Measurements from ENCODE around the gene HERC6.
A peak's percentile ranks its signal among the peaks of the same experiment; 100 is the strongest.
"Not testable (repeated sequence)": the region's sequence is repeated elsewhere in the genome, so short reads cannot be mapped to it uniquely, and the experiment has no call there.

HERC6 gene

DNA sequence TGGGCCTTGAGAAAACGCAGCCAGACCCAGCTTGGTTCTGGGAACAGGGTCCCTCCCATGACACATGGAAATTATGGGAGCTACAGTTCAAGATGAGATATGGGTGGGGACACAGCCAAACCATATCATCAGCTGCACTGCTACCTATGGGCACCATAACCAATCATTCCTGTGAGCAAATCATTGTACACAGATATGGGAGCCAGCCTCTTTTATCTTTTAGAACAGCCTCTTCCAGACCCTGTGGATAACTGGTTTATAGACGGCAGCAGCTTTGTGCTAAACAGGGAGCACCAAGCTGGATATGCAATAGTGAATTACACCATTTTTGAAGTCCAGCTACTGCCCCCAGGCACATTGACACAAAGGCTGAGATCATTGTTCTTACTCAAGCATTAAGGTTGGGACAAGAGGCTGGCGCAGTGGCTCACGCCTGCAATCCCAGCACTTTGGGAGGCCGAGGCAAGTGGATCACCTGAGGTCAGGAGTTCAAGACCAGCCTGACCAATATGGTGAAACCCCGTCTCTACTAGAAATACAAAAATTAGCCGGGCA is 69.6 kb downstream of the HERC6 start:
- DNase-seq = not testable (repeated sequence)

DNA sequence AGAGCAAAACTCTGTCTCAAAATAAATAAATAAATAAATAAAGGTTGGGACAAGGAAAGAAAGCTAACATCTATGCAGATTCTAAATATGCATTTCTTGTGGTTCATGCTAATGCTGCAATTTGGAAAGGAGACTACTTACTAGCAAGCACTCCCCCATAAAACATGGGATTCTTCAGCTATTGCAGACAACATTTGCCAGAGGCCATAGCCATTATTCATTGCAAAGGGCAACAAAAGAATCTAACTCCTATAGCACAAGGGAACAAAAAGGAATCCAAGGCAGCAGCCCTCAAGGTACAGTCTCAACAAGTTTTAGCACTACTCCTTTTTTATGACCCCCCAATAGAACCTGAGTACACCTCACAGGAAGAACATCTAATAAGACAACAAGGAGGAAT is 70.2 kb downstream of the HERC6 start:
- no peak for DNase-seq

DNA sequence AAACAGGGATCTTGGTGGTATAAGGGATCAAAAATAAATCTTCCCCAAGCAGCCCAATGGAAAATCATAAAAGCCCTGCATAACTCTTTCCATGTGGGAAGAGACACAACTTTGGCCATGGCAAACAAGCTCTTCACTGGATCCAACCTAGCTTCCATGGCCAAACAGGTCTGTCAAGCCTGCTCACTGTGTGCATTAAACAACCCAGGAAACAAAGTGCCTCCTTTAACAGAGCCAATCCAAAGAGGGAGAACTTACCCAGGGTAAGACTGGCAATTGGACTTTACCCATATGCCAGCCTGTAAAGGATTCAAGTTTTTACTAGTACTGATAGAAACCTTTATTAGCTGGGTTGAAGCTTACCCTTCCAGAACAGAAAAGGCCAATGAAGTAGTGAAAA is 70.6 kb downstream of the HERC6 start:
- DNase-seq = no peak

DNA sequence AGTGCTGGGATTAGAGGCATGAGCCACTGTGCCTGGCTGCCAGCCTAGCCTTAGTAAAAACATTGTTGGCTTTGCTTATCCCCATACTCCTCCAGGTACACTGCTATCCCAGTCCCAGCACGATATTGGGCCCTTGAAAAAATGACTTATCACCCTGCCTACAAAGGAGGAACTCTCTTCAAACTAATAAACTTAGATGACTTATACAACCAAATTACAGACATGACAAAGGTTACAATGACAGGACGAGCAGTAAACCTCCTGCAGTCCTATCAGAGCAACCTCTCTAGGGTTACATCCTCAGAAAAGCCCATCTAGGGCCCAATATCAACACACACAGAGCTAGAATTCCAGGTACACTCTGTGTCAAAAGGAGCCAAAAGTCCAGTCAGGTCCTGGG is 72.6 kb downstream of the HERC6 start:
- DNase-seq = no peak

DNA sequence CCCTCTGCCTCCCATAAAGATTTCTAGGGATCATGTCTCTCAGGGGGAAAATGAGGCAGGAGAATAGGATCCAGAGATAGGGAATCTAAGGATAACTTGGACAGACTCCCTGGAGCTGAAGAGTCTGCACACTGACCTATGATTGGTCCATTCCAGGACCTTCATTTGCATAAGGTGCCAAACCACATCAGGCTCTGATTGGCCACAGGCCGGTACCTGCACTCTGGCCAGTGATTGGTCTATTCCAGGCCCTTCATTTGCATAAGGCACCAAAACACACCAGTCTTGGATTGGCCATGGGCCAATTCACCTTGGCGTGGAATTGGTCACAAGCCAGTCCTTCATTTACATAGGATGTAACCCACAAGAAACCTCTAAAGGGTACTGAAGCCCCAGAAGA is 74.3 kb downstream of the HERC6 start:
- no peak for DNase-seq

DNA sequence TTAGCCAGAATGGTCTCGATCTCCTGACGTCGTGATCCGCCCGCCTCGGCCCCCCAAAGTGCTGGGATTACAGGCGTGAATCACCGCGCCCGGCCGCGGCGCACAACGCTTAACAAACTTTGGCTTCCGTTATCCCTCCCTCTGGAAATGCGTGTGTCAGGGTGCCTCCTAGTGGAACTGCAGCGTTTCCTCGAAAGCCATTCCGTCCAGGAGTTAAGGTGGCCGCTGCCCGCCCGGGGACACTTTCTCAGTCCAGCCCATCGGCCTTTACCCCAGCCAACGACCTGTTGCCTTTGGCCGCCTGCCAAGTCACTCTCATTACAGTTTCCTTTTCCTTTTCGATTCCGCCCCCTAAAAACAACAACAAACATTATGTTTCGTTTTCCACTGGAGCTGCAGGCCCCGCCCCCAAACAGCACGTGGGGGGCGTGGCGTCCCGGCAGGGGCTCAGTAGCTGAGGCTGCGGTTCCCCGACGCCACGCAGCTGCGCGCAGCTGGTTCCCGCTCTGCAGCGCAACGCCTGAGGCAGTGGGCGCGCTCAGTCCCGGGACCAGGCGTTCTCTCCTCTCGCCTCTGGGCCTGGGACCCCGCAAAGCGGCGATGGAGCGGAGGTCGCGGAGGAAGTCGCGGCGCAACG is 78.1 kb downstream of the HERC6 start, which contains the start of gene HERC5:
TSS of gene HERC5 (plus strand) at position 450 of the 637 bp plus-strand sequence. CDS start at position 601, 151 bp downstream.
- peak; percentile 89 for DNase-seq

DNA sequence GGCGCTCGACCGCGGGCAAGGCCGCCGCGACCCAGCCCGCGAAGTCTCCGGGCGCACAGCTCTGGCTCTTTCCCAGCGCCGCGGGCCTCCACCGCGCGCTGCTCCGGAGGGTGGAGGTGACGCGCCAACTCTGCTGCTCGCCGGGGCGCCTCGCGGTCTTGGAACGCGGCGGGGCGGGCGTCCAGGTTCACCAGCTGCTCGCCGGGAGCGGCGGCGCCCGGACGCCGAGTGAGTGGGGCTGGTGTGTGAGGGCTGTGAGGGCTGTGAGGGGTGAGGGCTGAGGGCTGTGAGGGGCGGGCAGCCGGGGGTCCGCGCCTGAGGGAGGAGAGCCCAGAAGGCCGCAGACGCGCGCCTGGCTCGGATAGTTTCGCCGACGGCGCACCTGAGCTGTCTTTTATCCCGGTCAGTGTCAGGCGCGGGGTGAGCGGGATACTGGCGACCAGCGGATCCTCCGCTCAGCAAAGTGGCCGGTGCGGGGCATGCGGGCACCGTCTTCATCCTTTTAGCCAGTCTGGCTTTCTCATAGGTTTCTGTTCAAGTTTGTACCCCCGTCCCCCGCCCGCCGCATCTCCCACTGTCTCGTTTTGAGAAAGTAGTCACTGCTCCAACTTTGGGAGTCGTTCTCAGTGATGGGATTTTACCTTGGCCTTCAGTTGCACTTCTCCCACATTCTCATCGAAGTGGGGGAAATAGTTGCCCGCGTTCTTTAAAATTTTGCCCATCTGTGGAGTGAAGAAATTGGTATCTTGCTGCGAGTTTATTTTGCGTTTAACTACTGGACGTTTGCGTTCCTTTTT is 78.9 kb downstream of the HERC6 start:
- peak; percentile 43 for DNase-seq

DNA sequence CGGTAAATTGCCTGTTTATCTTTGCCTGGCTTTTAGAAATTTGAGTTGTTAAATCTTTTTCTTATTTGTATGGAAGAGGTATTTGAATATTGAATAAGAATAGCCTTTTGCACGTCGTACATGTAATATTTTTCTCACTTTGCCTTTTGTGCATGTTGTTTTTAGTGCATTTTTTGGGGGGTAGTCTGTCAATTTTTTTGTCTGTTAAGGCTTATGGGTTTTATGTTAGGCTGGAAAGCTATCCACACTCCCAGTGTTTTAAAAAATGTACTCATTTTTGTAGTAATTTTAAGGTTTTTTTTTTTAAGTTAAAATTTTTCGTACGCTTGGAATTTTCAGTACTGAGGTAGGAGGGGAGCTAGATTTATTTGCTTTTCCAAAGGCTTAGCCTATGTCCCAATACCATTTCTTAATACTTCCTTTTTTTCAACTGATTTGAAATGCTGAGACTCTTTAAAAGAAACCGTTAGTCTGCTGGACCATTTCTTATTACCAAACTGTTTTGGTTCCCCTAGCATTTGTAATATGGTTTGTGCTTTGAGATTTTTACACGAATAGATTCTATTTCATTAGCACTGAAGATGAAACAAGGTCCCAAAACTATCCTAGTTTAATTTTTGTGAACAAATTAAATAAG is 79.6 kb downstream of the HERC6 start:
- DNase-seq = no peak

DNA sequence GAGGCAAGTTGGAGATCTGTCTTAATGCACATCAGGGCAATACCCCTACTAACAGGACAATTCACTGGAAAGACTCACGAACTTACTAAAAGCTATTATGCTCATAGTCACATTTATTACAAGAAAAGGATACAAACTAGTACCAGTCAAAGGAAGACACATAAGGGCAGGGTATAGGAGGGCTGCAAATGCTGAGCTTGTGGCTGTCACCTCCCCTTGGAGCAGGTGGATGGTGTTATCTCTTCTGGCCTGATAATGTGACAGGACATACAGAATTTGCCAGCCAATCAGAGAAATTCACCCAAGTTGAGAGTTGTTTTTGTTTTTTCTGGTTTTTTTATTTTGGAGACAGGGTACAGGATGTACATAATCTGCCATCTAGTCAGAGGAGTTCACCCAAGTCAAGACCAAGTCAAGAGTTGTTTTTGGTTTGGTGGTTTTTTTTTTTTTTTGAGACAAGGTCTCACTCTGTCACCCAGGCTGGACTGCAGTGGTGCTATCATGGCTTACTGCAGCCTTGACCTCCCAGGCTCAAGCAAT is 87.1 kb downstream of the HERC6 start:
- DNase-seq = no peak

DNA sequence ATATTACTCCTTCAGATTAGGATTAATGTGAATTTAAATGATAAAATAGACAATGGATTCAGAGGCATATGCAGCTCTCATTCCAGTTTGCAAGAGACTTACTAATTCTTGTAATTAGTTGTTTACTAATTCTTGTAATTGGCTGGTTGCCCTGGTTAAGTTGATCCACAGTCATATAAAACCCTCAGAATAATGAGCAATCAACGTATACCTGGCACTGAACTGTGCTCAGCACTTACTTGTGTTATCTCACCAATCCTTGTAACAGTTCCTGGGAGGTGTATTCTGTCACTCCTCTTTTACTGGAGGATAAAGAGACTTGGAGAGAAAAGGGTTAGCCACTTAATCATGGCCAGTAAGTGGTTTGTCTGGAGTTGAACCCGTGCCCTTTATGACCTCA is 88.7 kb downstream of the HERC6 start:
- no peak for DNase-seq

DNA sequence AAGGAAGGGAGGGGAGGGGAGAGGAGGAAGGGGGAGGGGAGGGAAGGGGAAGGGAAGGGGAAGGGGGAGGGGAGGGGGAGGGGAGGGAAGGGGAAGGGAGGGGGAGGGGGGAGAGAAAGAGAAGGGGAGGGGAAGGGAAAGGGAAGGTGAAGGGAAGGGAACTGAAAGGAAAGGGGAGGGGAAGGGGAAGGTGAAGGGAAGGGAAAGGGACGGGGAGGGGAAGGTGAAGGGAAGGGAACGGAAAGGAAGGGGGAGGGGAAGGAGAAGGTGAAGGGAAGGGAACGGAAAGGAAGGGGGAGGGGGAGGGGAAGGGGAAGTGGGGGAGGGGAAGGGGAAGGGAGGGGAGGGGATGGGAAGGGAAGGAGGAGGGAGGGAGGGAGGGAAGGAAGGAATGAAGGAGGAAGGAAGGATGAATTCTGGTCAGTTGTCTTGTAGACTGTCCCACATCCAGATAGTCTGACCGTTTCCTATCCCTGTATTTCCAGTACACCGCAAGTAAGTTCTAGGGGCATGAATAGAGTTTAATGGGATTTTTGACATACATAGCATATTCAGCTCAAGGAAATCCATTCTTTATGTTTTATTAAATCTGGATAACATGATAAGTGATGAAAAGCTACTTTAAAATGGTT is 98.7 kb downstream of the HERC6 start:
- no peak for DNase-seq

DNA sequence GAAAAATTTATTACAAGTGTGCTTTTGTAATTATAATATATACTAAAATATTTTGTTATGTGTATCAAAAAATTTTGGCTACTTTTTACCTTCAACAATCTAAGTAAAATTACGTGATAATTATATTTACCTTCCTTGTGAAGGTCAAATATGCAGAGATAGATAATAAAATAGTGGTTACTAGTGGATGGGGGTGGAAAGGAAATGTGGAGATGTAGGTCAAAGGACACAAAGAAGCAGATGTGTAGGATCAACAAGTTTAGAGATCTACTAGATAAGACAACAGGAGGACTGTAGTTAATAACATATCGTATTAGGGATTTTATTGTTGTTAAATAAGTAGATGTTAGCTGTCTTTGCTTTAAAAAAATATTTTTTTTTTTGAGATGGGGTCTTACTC is 99.6 kb downstream of the HERC6 start:
- no peak for DNase-seq

DNA sequence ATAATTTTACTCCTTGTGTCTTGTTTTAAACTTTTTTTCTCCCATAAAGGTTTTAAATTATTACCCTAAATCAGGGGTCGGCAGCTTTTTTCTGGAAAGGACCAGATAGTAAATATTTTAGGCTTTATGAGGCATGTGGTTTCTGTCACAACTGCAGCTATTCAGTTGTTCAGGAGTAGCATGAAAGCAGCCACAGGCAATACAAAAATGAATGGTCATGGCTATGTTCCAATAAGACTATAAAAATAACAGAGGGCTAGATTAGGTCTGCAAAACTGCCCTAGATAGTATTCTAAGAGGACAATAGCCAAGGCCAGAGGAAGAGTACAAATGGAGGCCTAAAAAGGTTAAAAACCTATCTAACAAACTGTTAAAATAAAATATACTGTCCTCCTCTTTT is 102.9 kb downstream of the HERC6 start:
- no peak for DNase-seq

DNA sequence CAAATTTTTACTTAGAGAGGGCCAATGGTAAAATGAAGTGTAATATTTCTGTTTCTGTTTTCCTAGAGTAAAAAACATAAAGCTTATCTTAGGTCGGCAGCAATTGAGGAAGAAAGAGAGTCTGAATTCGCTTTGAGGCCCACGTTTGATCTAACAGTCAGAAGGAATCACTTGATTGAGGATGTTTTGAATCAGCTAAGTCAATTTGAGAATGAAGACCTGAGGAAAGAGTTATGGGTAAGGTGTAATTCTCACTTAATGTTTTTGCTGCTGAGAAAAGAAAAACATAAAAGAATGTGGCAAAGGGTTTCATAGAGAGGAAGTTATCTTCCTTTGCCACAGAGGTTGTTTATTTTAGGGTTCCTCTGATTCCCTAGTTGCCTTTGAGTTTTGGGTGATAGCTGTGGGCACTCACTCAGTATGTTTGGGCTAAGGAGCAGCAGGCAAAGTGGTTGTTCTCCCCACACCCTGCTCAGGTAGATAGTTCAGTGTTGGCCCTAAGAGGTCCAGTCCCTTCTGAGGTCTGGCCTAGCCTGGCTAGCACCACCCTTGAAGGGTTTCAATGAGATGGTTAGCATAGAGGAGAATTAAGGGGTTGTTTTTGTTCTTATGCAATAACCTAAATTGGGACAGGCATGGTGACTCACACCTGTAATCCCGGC is 110.6 kb downstream of the HERC6 start:
- DNase-seq = no peak
